H7 (cell line): Measurements from ENCODE around the gene OARD1. TPM values are rescaled to one million over a fixed set of nuclear protein-coding genes. Genes with fewer than 3 reads are reported as not detected.

Experiments used
- total RNA-seq: library from RNA; depleted of rRNA; stranded (reverse); fragments of >200 nt; shearing (Covaris generic); gene quantifications from 2 replicates; pipeline ENCODE4 v1.2.3, GENCODE V29; 2014; rRNA removed

OARD1 gene
- total RNA-seq, 1 experiment from 2014 or later: 15.3 TPM

Other genes starting within 250 kb of the OARD1 start
- gene UNC5CL, start 33.1 kb downstream of the OARD1 start, total RNA-seq: 4.2 and 4.3 TPM in 2 replicates
- not detected in 2 replicates for gene TSPO2, start 29.9 kb downstream of the OARD1 start, total RNA-seq
- gene APOBEC2, start 19.2 kb downstream of the OARD1 start, total RNA-seq: 0.14 TPM in 1 of 2 replicates, not detected in the other
- gene NFYA, start 618 bp upstream of the OARD1 start, total RNA-seq: 12.1 and 20.0 TPM in 2 replicates
- gene TREML1, start 82.0 kb upstream of the OARD1 start, total RNA-seq: not detected in 2 replicates
- gene TREM2, start 90.8 kb upstream of the OARD1 start, total RNA-seq: not detected in 2 replicates
- gene TREML2, start 128.8 kb upstream of the OARD1 start, total RNA-seq: not detected in 2 replicates
- gene TREML4, start 156.0 kb upstream of the OARD1 start, total RNA-seq: not detected in 2 replicates
- gene TREM1, start 214.3 kb upstream of the OARD1 start, total RNA-seq: not detected in 2 replicates